Activated B cell treated with CpG ODN at 0.5 μM for 24 hours (primary cell): Measurements from ENCODE around the gene BCLAF3. TPM values are rescaled to one million over a fixed set of nuclear protein-coding genes. Genes with fewer than 3 reads are reported as not detected.

ENCODE experiments used
- ATAC-seq: fragments of 200-7000 bp; cut with Tn5 transposase; one replicate; pipeline ENCODE4 v1.10.0; 2021; ENCODE audit warnings: low read depth, mild to moderate bottlenecking, moderate library complexity
- CTCF ChIA-PET: fragments of 350-600 bp; sonication (Branson Sonifier 250); formaldehyde crosslinking; loops from one replicate; lab custom pipeline; 2021; ENCODE audit warnings: antibody characterized with exemption; lab: Charles Lee
- POLR2A ChIA-PET: fragments of 350-600 bp; sonication (Branson Sonifier 250); formaldehyde crosslinking; loops from one replicate; lab custom pipeline; 2021; ENCODE audit warnings: antibody characterized with exemption; lab: Charles Lee
- DNase-seq: peaks from one replicate; pipeline ENCODE4 v3.0.0; 2022
- H3K27ac Mint-ChIP-seq: one replicate; pipeline ENCODE4 v1.8.0; 2020; ENCODE audit warnings: mixed read lengths
- H3K27me3 Mint-ChIP-seq: one replicate; pipeline ENCODE4 v1.8.0; 2021; ENCODE audit warnings: mixed read lengths
- H3K36me3 Mint-ChIP-seq: one replicate; pipeline ENCODE4 v1.8.0; 2021; ENCODE audit warnings: low read depth, mixed read lengths
- H3K4me1 Mint-ChIP-seq: one replicate; pipeline ENCODE4 v1.8.0; 2021; ENCODE audit warnings: mixed read lengths
- H3K4me3 Mint-ChIP-seq: one replicate; pipeline ENCODE4 v1.8.0; 2020; ENCODE audit warnings: mild to moderate bottlenecking, mixed read lengths
- H3K9me3 Mint-ChIP-seq: one replicate; pipeline ENCODE4 v1.8.0; 2020; ENCODE audit warnings: mixed read lengths
- CTCF ChIP-seq: fragments of 200-600 bp; IDR thresholded peaks from one replicate; pipeline ENCODE4 v1.8.0; 2022; ENCODE audit warnings: antibody characterized with exemption, mild to moderate bottlenecking
- intact Hi-C: fragments of 100-400 bp; cut with micrococcal nuclease; formaldehyde crosslinking; loops from one replicate; pipeline ENCODE4 v1.15.1; 2024
- total RNA-seq: library from RNA; stranded (reverse); gene quantifications from 2 replicates; pipeline ENCODE4 v1.2.3, GENCODE V29; 2022

The BCLAF3 gene
- total RNA-seq, 1 donor from 2014 or later, result 15.3 TPM

- Mint-ChIP-seq H3K27me3 (no peaks in the 10 kb centered on the region), H3K36me3 (peaks cover 28% of the 10 kb centered on the region), H3K4me3 (no peak overlapping the region), H3K27ac (no peak overlapping the region), H3K4me1 (peaks cover 4% of the 10 kb centered on the region), H3K9me3 (no peaks in the 10 kb centered on the region)
- no peak for TF ChIP-seq CTCF
- intact Hi-C loops, result no loop called here
- ChIA-PET CTCF (no interaction called here), POLR2A (no interaction called here)
- DNase-seq (no peak), ATAC-seq (no peak)
Measured at GRCh38 chrX:19960913-19961312, 29.9 kb downstream of the BCLAF3 start.

GRCh38 chrX:19958552-19959486, 32.0 kb downstream of the BCLAF3 start:
- Mint-ChIP-seq H3K9me3 (no peaks in the 10 kb centered on the region), H3K27me3 (no peaks in the 10 kb centered on the region), H3K36me3 (peaks cover 21% of the 10 kb centered on the region), H3K4me3 (no peak overlapping the region), H3K27ac (no peak overlapping the region), H3K4me1 (peaks cover 4% of the 10 kb centered on the region)
- no peak for ATAC-seq
- intact Hi-C loops, result no loop called here
- CTCF ChIA-PET, result interaction anchor here (0.7 kb wide), 1 partner anchor 12 kb away, joined by 3 read pairs; no protein-coding TSS in a partner anchor
- DNase-seq, result no peak
- POLR2A ChIA-PET, result no interaction called here
- no peak for TF ChIP-seq CTCF

GRCh38 chrX:19956923-19957322, 33.9 kb downstream of the BCLAF3 start:
- Mint-ChIP-seq H3K9me3 (no peaks in the 10 kb centered on the region), H3K4me3 (no peak overlapping the region), H3K27ac (no peak overlapping the region), H3K36me3 (peaks cover 27% of the 10 kb centered on the region), H3K27me3 (no peaks in the 10 kb centered on the region), H3K4me1 (peaks cover 4% of the 10 kb centered on the region)
- intact Hi-C loops, result no loop called here
- TF ChIP-seq CTCF, result no peak
- CTCF ChIA-PET, result no interaction called here
- POLR2A ChIA-PET, result no interaction called here
- DNase-seq, result no peak
- ATAC-seq, result no peak

GRCh38 chrX:19956306-19956705, 34.6 kb downstream of the BCLAF3 start:
- Mint-ChIP-seq H3K9me3 (no peaks in the 10 kb centered on the region), H3K27me3 (no peaks in the 10 kb centered on the region), H3K4me1 (peaks cover 4% of the 10 kb centered on the region), H3K36me3 (peaks cover 27% of the 10 kb centered on the region), H3K4me3 (no peak overlapping the region), H3K27ac (no peak overlapping the region)
- ChIA-PET POLR2A (no interaction called here), CTCF (no interaction called here)
- no peak for DNase-seq
- no peak for ATAC-seq
- no peak for TF ChIP-seq CTCF
- intact Hi-C loops, result no loop called here

- peaks cover 27% of the 10 kb centered on the region for H3K36me3 Mint-ChIP-seq
- H3K27me3 Mint-ChIP-seq, result no peaks in the 10 kb centered on the region
- H3K4me3 Mint-ChIP-seq, result no peak overlapping the region
- no peak overlapping the region for H3K27ac Mint-ChIP-seq
- no peak for TF ChIP-seq CTCF
- intact Hi-C loops, result no loop called here
- ChIA-PET POLR2A (no interaction called here), CTCF (no interaction called here)
- H3K4me1 Mint-ChIP-seq, result no peaks in the 10 kb centered on the region
- ATAC-seq (no peak), DNase-seq (no peak)
- H3K9me3 Mint-ChIP-seq, result no peaks in the 10 kb centered on the region
Measured at GRCh38 chrX:19955306-19955705, 35.6 kb downstream of the BCLAF3 start.
